WTC11 (cell line): Measurements from ENCODE around the gene BMP2K. TPM values are rescaled to one million over a fixed set of nuclear protein-coding genes. Genes with fewer than 3 reads are reported as not detected.

ENCODE experiments used
- ATAC-seq: fragments of 200-7000 bp; cut with Tn5 transposase; 2 replicates; pipeline ENCODE4 v1.10.0; 2021; ENCODE audit warnings: mild to moderate bottlenecking, moderate library complexity
- CTCF ChIA-PET: fragments of 300-600 bp; sonication (Branson Sonifier 250); formaldehyde crosslinking; loops from one replicate; lab custom pipeline; 2021; ENCODE audit warnings: antibody characterized with exemption; lab: Charles Lee
- POLR2A ChIA-PET: fragments of 350-600 bp; sonication (Branson Sonifier 250); formaldehyde crosslinking; loops from one replicate; lab custom pipeline; 2021; ENCODE audit warnings: antibody characterized with exemption; lab: Charles Lee
- DNase-seq: peaks from one replicate; pipeline ENCODE4 v3.0.0; 2021; ENCODE audit warnings: low spot score
- H3K27ac Mint-ChIP-seq: 2 replicates; pipeline ENCODE4 v1.8.0; 2021; ENCODE audit warnings: mixed read lengths
- H3K27me3 Mint-ChIP-seq: 2 replicates; pipeline ENCODE4 v1.8.0; 2021; ENCODE audit warnings: low read depth, mild to moderate bottlenecking, moderate library complexity, mixed read lengths
- H3K36me3 Mint-ChIP-seq: 2 replicates; pipeline ENCODE4 v1.8.0; 2021; ENCODE audit warnings: mixed read lengths
- H3K4me1 Mint-ChIP-seq: 2 replicates; pipeline ENCODE4 v1.8.0; 2022; ENCODE audit warnings: mixed read lengths
- H3K4me3 Mint-ChIP-seq: 2 replicates; pipeline ENCODE4 v1.8.0; 2021; ENCODE audit warnings: mild to moderate bottlenecking, moderate library complexity, mixed read lengths
- H3K9me3 Mint-ChIP-seq: 2 replicates; pipeline ENCODE4 v1.8.0; 2021; ENCODE audit warnings: mixed read lengths
- SMAD3 ChIP-seq: sonication (generic); formaldehyde crosslinking; IDR thresholded peaks from 2 replicates; pipeline ENCODE4 v1.8.0; 2022; ENCODE audit warnings: missing genetic modification reagents, mild to moderate bottlenecking, borderline replicate concordance
- ZNF232 ChIP-seq: sonication (generic); formaldehyde crosslinking; IDR thresholded peaks from 2 replicates; pipeline ENCODE4 v1.8.0; 2022; ENCODE audit warnings: mild to moderate bottlenecking, missing genetic modification reagents
- ZNF317 ChIP-seq: sonication (generic); formaldehyde crosslinking; IDR thresholded peaks from 2 replicates; pipeline ENCODE4 v1.8.1; 2023; ENCODE audit warnings: low read depth, mild to moderate bottlenecking, moderate library complexity, missing genetic modification reagents, borderline replicate concordance
- total RNA-seq: library from RNA; stranded (reverse); gene quantifications from 3 replicates; pipeline ENCODE4 v1.2.3, GENCODE V29; 2021
- TF ChIP-seq, protein P1 (sequence below): sonication (generic); formaldehyde crosslinking; IDR thresholded peaks from 2 replicates; pipeline ENCODE4 v1.8.0; 2022; ENCODE audit warnings: missing genetic modification reagents
- TF ChIP-seq, protein P2 (sequence below): fragments of 200-600 bp; IDR thresholded peaks from 2 replicates; pipeline ENCODE4 v1.8.0; 2022; ENCODE audit warnings: antibody characterized with exemption
- TF ChIP-seq, protein P3 (sequence below): sonication (generic); formaldehyde crosslinking; IDR thresholded peaks from 2 replicates; pipeline ENCODE4 v1.8.1; 2023; ENCODE audit warnings: mild to moderate bottlenecking, missing genetic modification reagents, borderline replicate concordance
- TF ChIP-seq, protein P4 (sequence below): sonication (generic); formaldehyde crosslinking; IDR thresholded peaks from 2 replicates; pipeline ENCODE4 v1.8.0; 2023; ENCODE audit warnings: missing genetic modification reagents, mild to moderate bottlenecking, borderline replicate concordance
- TF ChIP-seq, protein P5 (sequence below): sonication (generic); formaldehyde crosslinking; IDR thresholded peaks from 2 replicates; pipeline ENCODE4 v1.8.0; 2022; ENCODE audit warnings: mild to moderate bottlenecking, missing genetic modification reagents

BMP2K gene
- total RNA-seq, 1 experiment from 2014 or later: 19.9 TPM

DNA sequence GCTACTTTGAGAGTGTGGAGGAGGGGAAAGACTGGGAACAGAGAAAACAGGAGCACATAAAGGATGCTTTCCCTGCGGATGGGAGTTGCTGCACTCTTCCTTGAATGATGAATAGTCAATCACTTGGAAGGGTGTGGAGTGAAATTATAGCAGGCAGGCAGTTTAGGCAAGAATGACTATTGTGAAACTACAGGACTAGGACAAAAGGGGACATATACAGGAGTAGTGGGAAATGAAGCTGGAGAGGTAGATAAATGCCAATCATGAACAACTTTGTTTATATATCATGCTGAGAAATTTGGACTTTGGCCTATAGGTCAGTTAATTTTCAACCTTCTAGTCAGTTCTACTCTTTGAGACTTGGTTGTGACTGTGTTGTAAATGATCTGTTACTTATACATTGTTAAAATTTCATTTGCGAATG lies 86.2 kb downstream of the BMP2K start (continued):
- TF ChIP-seq, protein P1, sequence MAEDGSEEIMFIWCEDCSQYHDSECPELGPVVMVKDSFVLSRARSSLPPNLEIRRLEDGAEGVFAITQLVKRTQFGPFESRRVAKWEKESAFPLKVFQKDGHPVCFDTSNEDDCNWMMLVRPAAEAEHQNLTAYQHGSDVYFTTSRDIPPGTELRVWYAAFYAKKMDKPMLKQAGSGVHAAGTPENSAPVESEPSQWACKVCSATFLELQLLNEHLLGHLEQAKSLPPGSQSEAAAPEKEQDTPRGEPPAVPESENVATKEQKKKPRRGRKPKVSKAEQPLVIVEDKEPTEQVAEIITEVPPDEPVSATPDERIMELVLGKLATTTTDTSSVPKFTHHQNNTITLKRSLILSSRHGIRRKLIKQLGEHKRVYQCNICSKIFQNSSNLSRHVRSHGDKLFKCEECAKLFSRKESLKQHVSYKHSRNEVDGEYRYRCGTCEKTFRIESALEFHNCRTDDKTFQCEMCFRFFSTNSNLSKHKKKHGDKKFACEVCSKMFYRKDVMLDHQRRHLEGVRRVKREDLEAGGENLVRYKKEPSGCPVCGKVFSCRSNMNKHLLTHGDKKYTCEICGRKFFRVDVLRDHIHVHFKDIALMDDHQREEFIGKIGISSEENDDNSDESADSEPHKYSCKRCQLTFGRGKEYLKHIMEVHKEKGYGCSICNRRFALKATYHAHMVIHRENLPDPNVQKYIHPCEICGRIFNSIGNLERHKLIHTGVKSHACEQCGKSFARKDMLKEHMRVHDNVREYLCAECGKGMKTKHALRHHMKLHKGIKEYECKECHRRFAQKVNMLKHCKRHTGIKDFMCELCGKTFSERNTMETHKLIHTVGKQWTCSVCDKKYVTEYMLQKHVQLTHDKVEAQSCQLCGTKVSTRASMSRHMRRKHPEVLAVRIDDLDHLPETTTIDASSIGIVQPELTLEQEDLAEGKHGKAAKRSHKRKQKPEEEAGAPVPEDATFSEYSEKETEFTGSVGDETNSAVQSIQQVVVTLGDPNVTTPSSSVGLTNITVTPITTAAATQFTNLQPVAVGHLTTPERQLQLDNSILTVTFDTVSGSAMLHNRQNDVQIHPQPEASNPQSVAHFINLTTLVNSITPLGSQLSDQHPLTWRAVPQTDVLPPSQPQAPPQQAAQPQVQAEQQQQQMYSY (CRISPR knock-in tag): no peak
- TF ChIP-seq ZNF232 (CRISPR knock-in tag) (no peak), ZNF317 (no peak)
- TF ChIP-seq, protein P2, sequence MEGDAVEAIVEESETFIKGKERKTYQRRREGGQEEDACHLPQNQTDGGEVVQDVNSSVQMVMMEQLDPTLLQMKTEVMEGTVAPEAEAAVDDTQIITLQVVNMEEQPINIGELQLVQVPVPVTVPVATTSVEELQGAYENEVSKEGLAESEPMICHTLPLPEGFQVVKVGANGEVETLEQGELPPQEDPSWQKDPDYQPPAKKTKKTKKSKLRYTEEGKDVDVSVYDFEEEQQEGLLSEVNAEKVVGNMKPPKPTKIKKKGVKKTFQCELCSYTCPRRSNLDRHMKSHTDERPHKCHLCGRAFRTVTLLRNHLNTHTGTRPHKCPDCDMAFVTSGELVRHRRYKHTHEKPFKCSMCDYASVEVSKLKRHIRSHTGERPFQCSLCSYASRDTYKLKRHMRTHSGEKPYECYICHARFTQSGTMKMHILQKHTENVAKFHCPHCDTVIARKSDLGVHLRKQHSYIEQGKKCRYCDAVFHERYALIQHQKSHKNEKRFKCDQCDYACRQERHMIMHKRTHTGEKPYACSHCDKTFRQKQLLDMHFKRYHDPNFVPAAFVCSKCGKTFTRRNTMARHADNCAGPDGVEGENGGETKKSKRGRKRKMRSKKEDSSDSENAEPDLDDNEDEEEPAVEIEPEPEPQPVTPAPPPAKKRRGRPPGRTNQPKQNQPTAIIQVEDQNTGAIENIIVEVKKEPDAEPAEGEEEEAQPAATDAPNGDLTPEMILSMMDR: no peak
- TF ChIP-seq, protein P3, sequence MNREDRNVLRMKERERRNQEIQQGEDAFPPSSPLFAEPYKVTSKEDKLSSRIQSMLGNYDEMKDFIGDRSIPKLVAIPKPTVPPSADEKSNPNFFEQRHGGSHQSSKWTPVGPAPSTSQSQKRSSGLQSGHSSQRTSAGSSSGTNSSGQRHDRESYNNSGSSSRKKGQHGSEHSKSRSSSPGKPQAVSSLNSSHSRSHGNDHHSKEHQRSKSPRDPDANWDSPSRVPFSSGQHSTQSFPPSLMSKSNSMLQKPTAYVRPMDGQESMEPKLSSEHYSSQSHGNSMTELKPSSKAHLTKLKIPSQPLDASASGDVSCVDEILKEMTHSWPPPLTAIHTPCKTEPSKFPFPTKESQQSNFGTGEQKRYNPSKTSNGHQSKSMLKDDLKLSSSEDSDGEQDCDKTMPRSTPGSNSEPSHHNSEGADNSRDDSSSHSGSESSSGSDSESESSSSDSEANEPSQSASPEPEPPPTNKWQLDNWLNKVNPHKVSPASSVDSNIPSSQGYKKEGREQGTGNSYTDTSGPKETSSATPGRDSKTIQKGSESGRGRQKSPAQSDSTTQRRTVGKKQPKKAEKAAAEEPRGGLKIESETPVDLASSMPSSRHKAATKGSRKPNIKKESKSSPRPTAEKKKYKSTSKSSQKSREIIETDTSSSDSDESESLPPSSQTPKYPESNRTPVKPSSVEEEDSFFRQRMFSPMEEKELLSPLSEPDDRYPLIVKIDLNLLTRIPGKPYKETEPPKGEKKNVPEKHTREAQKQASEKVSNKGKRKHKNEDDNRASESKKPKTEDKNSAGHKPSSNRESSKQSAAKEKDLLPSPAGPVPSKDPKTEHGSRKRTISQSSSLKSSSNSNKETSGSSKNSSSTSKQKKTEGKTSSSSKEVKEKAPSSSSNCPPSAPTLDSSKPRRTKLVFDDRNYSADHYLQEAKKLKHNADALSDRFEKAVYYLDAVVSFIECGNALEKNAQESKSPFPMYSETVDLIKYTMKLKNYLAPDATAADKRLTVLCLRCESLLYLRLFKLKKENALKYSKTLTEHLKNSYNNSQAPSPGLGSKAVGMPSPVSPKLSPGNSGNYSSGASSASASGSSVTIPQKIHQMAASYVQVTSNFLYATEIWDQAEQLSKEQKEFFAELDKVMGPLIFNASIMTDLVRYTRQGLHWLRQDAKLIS: no peak

DNA sequence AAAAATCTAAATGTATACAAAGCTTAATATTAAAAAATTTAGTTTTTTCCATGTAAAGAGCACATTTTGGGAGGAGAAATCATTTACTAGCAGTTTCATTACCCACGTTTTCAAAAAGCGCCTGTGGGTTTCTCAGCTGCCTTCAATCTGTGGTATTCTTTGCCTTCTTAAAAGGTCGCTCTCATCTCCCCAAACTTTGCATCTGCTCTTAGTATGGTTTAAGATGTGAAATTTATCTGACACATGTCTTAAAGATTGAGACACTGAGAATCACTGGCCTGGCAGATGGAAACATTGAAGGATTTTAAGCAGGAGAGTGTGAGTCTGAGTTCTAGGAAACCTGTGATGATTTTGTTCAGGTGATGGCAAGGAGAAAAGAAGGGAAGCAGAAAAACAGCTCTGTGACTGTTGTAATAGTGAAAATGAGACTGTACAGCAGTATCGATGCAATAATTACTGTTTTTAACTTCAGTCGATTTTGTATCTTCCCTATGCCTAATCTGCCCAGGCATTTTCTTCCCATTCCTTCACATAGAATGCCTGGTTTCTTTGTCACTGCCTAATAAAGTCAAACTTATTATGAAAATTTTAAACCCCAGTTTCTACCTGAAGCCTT lies 87.2 kb downstream of the BMP2K start:
- CTCF ChIA-PET: interaction anchor here (1.1 kb wide), 1 partner anchor 12 kb away, joined by 4 read pairs; no protein-coding TSS in a partner anchor
- Mint-ChIP-seq H3K9me3 (no peaks in the 10 kb centered on the region), H3K36me3 (peaks cover 17% of the 10 kb centered on the region), H3K27me3 (no peaks in the 10 kb centered on the region), H3K4me1 (no peaks in the 10 kb centered on the region), H3K27ac (no peak overlapping the region), H3K4me3 (no peak overlapping the region)
- POLR2A ChIA-PET: interaction anchor here (0.7 kb wide), 1 partner anchor 48 kb away, joined by 3 read pairs; no protein-coding TSS in a partner anchor
- ATAC-seq (no peak), DNase-seq (no peak)
- TF ChIP-seq SMAD3: no peak
- TF ChIP-seq, protein P4, sequence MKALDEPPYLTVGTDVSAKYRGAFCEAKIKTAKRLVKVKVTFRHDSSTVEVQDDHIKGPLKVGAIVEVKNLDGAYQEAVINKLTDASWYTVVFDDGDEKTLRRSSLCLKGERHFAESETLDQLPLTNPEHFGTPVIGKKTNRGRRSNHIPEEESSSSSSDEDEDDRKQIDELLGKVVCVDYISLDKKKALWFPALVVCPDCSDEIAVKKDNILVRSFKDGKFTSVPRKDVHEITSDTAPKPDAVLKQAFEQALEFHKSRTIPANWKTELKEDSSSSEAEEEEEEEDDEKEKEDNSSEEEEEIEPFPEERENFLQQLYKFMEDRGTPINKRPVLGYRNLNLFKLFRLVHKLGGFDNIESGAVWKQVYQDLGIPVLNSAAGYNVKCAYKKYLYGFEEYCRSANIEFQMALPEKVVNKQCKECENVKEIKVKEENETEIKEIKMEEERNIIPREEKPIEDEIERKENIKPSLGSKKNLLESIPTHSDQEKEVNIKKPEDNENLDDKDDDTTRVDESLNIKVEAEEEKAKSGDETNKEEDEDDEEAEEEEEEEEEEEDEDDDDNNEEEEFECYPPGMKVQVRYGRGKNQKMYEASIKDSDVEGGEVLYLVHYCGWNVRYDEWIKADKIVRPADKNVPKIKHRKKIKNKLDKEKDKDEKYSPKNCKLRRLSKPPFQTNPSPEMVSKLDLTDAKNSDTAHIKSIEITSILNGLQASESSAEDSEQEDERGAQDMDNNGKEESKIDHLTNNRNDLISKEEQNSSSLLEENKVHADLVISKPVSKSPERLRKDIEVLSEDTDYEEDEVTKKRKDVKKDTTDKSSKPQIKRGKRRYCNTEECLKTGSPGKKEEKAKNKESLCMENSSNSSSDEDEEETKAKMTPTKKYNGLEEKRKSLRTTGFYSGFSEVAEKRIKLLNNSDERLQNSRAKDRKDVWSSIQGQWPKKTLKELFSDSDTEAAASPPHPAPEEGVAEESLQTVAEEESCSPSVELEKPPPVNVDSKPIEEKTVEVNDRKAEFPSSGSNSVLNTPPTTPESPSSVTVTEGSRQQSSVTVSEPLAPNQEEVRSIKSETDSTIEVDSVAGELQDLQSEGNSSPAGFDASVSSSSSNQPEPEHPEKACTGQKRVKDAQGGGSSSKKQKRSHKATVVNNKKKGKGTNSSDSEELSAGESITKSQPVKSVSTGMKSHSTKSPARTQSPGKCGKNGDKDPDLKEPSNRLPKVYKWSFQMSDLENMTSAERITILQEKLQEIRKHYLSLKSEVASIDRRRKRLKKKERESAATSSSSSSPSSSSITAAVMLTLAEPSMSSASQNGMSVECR (CRISPR knock-in tag): no peak
- TF ChIP-seq, protein P2: no peak
- TF ChIP-seq, protein P5, sequence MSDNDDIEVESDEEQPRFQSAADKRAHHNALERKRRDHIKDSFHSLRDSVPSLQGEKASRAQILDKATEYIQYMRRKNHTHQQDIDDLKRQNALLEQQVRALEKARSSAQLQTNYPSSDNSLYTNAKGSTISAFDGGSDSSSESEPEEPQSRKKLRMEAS: no peak
- TF ChIP-seq, all 79 proteins: peak for 0
